ENCODE measurements around the gene SLC5A10.
A peak's percentile ranks its signal among the peaks of the same experiment; 100 is the strongest.
"Not testable (repeated sequence)": the region's sequence is repeated elsewhere in the genome, so short reads cannot be mapped to it uniquely, and the experiment has no call there.

SLC5A10 gene

DNA sequence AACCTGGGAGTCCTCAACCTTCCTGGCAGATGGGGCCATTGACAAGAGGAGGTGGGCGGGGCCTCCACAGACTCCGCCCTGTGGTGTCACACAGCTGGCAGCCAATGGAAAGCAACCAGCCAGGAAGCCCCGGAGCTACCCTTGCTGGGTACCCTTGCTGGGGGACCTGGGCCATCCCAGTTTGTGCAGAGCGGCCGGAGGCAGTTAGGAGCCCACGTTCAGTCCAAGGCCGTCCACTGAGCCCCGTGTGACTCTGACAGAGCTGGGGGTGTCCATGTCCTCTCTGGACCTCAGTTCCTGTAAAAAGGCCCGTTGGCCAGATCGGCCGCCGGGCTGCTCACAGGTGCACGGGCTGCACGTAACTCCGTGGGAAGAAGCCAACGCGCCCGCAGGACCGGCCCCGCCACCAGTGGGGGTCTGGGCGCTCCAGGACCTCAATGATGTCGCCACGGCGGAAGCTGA lies 69.7 kb downstream of the SLC5A10 start:
- DNase-seq, result no peak

GRCh38 chr17:19022128-19022527 lies 70.2 kb downstream of the SLC5A10 start:
- no peak for DNase-seq

DNA sequence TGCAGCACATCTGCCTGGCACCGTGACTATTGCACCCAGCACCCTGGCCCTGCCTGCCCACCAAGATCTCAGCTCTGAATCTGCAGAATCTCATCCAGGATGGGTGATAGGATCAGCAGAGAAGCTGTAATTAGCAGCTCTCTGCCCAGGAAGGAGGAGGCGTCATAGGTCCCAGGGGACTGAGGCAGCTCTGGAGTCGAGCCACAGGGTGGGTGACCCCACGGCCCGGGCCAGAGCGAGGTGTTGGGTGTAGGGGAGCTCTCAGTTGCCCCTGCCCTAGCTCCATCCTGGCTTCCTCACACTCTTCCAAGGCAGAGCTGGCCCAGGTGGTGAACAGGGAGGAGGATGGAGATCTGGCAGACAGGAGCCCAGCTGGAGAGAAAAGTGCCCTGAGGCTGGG lies 70.8 kb downstream of the SLC5A10 start:
- no peak for DNase-seq

DNA sequence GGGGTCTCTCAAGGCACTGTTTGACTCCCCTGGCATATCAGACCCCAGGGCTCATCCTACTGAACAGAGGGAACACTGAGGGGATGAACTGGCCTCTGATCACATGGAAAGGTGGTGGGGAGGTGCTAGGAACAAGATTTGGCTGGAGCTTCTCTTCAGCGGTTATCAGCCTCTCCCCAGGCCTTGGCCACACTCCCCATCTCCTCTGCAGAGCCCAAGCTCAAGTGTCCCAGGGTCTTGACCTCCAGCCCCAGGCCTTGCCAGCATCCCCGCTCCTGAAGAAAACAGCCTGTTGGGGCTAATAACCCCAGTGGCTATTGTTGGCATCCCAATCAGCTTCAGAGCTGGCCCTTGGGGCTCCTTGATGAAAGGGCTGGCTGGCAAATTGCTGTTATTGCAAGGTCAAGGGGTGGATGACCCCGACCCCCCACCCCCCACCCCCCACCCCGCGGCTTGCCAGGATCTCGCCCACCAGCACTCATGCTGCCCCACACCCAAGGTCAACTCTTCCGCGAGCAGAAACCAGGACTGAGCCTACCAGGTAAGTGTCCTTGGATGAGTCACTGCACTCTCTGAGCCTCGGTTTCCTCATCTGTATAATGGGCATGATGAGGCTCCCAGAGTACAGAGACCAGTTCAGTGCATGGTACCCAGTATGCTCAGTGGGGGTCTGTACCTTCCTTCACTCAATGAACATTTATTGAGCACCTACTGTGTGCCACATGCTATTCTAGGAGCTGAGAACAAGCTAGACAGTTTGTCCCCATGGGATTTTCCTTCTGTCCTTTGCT lies 71.4 kb downstream of the SLC5A10 start:
- no peak for DNase-seq

- peak; percentile 11 for DNase-seq
Observed at GRCh38 chr17:19024101-19025078, 72.4 kb downstream of the SLC5A10 start.

- not testable (repeated sequence) for DNase-seq
Observed at GRCh38 chr17:19028671-19029070, 76.7 kb downstream of the SLC5A10 start.

- not testable (repeated sequence) for DNase-seq
Observed at GRCh38 chr17:19029740-19030139, 77.8 kb downstream of the SLC5A10 start.

GRCh38 chr17:19030771-19031449 lies 78.9 kb downstream of the SLC5A10 start:
- not testable (repeated sequence) for DNase-seq

GRCh38 chr17:19031729-19032128 lies 79.8 kb downstream of the SLC5A10 start:
- not testable (repeated sequence) for DNase-seq

DNA sequence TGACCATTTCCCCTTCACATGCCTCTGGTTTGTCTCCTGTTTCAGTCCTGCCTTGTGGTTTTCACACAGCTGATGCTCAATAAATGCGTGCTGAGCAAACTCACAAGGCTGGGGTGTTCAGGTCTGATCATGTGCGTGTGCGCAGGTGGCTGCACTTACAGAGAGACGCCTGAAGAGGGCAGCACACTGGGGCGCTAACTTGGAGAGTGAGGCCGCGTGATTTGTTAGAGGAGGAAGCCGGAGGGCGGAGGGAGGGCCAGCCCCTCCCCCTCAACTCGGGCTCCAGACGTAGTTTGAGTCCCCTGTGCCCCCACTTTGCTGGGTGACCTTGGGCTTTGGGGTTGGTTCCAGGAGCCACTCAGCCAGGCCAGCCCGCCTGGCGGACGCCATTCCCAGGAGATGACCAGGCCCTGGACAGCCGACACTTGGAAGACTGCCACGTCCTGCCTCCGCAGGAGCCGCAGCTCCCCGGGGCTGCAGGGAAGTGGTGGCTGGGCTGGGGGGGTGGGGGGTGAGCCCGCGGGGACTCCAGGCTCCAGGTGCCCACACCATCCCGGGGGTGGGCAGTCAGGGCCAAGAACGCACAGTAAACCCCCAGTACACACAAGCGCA lies 80.5 kb downstream of the SLC5A10 start:
- DNase-seq, result not testable (repeated sequence)

DNA sequence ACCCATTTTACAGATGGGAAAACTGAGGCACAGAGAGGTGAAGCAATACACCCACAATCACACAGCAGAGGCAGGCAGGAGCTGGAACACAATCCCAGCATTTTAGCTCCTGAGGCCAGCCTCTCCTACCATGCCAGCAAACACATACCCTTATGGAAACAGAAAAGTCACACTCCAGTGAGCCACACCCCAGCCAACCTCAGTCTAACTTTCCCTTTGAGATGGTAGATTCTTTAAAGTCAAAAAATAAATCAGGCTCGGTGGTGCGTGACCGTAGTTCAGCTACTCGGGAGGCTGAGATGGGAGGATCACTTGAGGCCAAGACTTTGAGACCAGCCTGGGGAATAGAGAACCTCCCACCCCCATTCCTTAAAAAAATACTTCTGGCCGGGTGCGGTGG lies 84.2 kb downstream of the SLC5A10 start:
- DNase-seq, result not testable (repeated sequence)

DNA sequence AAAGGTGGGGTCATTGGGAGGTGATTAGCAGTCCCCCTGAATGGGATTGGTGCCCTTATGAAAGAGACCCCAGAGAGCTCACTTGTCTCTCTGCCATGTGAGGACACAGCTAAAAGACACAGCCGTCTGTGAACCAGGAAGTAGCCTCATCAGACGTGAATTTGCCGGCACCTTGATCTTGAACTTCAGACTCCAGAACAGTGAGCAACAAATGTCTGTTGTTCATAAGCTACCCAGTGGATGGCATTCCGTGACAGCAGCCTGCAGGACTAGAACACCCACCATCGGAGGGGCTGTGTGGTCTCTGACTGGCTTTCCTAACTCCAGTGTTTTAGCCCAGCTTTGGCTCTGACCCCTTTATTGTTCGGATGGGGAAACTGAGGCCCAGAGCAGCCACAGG lies 85.6 kb downstream of the SLC5A10 start:
- not testable (repeated sequence) for DNase-seq

GRCh38 chr17:19038007-19038406 lies 86.0 kb downstream of the SLC5A10 start:
- DNase-seq, result not testable (repeated sequence)

DNA sequence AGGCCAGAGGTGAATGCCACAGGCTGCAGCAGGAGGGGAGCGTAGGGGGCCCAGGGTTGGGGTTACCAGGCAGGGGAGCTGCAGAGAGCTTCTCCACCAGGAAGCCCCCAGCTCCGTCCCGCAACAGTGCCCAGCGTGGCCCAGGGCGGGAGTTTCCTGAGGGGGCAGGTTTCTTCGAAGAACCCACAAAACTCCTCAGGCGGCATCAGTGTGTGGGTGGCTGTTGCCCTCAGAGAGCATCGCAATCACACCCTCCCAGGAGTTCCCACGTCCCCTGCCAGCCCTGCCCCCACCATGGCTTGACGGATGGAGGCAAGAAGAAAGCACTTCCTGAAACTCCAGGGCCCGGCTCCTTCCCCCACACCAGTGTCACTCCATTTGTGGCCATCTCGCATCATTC lies 86.8 kb downstream of the SLC5A10 start:
- DNase-seq, result not testable (repeated sequence)

DNA sequence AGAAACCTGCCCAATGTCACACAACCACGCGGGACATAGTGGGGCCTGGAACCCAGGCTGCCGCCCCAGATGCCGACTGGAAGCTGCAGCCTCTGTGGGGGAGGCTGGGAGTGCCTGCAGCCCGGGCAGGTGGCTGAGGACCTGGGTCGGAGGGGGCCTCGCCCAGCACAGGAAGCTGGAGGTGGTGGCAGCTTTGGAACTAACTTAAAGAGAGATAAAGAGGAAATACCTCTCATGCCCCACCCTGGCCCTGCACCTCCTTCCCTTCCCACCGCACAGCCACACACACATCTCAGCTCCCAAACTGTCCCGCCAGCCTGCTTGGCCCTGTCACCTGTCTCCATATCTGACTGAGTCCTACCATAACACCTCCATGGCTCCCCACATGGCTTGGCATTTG lies 88.4 kb downstream of the SLC5A10 start:
- DNase-seq, result not testable (repeated sequence)

DNA sequence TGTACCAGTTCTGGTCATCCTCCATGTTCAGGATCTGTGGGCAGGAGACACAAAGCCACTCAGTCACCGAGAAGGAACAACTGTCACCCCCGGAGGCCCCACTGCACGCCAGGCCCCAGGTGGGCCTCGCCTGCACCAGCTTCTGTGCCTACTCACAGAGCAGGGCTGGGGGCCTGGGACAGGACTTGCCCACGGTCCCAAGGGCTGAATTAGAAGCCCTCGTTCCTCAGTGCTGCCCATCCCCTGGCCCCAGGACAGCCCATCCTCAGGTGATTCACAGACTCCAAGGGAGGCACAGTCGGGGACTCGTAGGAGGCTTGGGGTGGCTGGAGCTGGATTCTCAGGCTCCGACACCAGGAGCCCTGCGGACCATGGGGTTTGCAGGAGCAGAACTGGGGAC lies 89.9 kb downstream of the SLC5A10 start:
- DNase-seq, result not testable (repeated sequence)

GRCh38 chr17:19042369-19042768 lies 90.4 kb downstream of the SLC5A10 start:
- DNase-seq, result not testable (repeated sequence)

- DNase-seq, result not testable (repeated sequence)
Observed at GRCh38 chr17:19043032-19043431, 91.1 kb downstream of the SLC5A10 start.

- not testable (repeated sequence) for DNase-seq
Observed at GRCh38 chr17:19044643-19045042, 92.7 kb downstream of the SLC5A10 start.

GRCh38 chr17:19046782-19047375 lies 94.9 kb downstream of the SLC5A10 start, which contains the start of gene GRAP:
Gene GRAP, minus strand, starts transcription at chr17:19046957. Its CDS starts 31 bp downstream, at chr17:19046926.
- DNase-seq, result not testable (repeated sequence)

DNA sequence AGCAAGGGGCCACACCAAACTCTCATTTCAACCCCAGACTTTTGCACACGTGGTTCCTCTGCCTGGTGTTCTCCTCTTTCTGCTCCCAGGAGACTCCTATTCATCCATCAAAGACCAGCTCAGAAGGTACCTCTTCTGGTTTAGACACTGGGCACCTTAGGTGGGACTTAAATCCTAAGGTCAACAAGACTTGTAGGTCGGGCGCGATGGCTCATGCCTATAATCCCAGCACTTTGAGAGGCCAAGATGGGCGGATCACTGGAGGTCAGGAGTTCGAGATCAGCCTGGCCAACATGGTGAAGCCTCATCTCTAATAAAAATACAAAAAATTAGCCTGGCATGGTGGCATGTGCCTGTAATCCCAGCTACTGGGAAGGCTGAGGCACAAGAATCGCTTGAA lies 95.5 kb downstream of the SLC5A10 start:
- not testable (repeated sequence) for DNase-seq

DNA sequence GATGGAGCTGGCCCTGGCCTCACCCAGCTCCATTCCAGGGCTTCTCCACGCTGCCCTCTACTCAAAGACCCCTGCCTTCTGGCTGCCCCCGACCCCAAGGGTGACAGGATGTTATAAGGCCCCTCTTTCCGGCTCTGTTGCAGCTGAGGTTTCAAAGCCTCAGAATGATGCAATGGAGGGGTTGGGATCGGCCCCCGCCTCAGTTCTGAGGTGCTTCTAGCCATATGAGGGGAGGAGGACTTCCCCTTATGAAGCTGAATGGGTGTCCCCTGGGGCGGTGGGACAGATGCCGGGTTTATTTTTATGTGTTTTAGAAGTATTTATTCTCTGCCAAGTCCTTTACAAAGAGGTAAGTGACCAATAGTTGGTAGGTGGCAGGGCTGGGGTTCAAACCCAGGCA lies 96.9 kb downstream of the SLC5A10 start:
- DNase-seq, result not testable (repeated sequence)
